Ascending aorta (tissue), 2 donors: ENCODE measurements around the gene FAM209B. TPM values are rescaled to one million over a fixed set of nuclear protein-coding genes. Genes with fewer than 3 reads are reported as not detected.
"Not testable (repeated sequence)": the region's sequence is repeated elsewhere in the genome, so short reads cannot be mapped to it uniquely, and the experiment has no call there.

ENCODE experiments used
- DNase-seq, 2 donors: peaks; one replicate each; pipeline ENCODE4 v3.0.0-alpha.2; 2019; ENCODE audit warnings: low spot score in 2 of 2
- H3K27ac ChIP-seq, 2 donors: fragments of 200-600 bp; sonication (generic); one replicate each; pipeline ENCODE4 v1.5.1; 2016 to 2017; ENCODE audit warnings: mild to moderate bottlenecking in 1 of 2
- H3K27me3 ChIP-seq: fragments of 200-600 bp; sonication (generic); one replicate; pipeline ENCODE4 v1.5.1; 2017
- H3K36me3 ChIP-seq, 2 donors: fragments of 200-600 bp; sonication (generic); one replicate each; pipeline ENCODE4 v1.5.1; 2016
- H3K4me1 ChIP-seq, 2 donors: fragments of 200-600 bp; sonication (generic); one replicate each; pipeline ENCODE4 v1.5.1; 2016 to 2017; ENCODE audit warnings: mild to moderate bottlenecking in 1 of 2
- H3K4me3 ChIP-seq, 2 donors: fragments of 200-600 bp; sonication (generic); one replicate each; pipeline ENCODE4 v1.5.1; 2016 to 2017; ENCODE audit warnings: mild to moderate bottlenecking in 1 of 2
- H3K9me3 ChIP-seq, 2 donors: fragments of 200-600 bp; sonication (generic); one replicate each; pipeline ENCODE4 v1.5.1; 2016
- intact Hi-C: fragments of 100-400 bp; cut with DNase I; formaldehyde crosslinking; loops from one replicate; pipeline ENCODE4 v1.15.1; 2023
- total RNA-seq: library from RNA; depleted of rRNA; stranded (reverse); fragments of >200 nt; gene quantifications from one replicate; pipeline ENCODE4 v1.1.0, GENCODE V29; 2016
- TF ChIP-seq, protein P1 (sequence below), 3 experiments: fragments of 200-600 bp in 2 of 3; fragments of 450-650 bp in 1 of 3; sonication (generic) in 2 of 3; IDR thresholded peaks; one replicate each; pipeline ENCODE4 v1.5.1; 2016 to 2019; ENCODE audit warnings: antibody characterized with exemption in 3 of 3, mild to moderate bottlenecking in 1 of 3, moderate library complexity in 1 of 3

The FAM209B gene
- total RNA-seq, 1 donor from 2014 or later, result not detected

GRCh38 chr20:56558968-56559367, 25.9 kb downstream of the FAM209B start:
- Histone ChIP-seq H3K9me3 (no peaks in the 10 kb centered on the region), H3K27me3 (no peaks in the 10 kb centered on the region), H3K36me3 (no peaks in the 10 kb centered on the region), H3K27ac (no peak overlapping the region), H3K4me1 (no peaks in the 10 kb centered on the region), H3K4me3 (no peak overlapping the region)
- intact Hi-C loops, result no loop called here
- no peak for DNase-seq
- TF ChIP-seq, protein P1, sequence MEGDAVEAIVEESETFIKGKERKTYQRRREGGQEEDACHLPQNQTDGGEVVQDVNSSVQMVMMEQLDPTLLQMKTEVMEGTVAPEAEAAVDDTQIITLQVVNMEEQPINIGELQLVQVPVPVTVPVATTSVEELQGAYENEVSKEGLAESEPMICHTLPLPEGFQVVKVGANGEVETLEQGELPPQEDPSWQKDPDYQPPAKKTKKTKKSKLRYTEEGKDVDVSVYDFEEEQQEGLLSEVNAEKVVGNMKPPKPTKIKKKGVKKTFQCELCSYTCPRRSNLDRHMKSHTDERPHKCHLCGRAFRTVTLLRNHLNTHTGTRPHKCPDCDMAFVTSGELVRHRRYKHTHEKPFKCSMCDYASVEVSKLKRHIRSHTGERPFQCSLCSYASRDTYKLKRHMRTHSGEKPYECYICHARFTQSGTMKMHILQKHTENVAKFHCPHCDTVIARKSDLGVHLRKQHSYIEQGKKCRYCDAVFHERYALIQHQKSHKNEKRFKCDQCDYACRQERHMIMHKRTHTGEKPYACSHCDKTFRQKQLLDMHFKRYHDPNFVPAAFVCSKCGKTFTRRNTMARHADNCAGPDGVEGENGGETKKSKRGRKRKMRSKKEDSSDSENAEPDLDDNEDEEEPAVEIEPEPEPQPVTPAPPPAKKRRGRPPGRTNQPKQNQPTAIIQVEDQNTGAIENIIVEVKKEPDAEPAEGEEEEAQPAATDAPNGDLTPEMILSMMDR (IDR thresholded peaks at IDR 0.05), result no peak

- H3K27me3 ChIP-seq, intact Hi-C loops, H3K4me3 ChIP-seq, H3K27ac ChIP-seq, H3K9me3 ChIP-seq, H3K4me1 ChIP-seq, DNase-seq, H3K36me3 ChIP-seq: not testable (repeated sequence)
Measured at GRCh38 chr20:56564526-56564925, 31.5 kb downstream of the FAM209B start.

GRCh38 chr20:56565511-56565910, 32.5 kb downstream of the FAM209B start:
- TF ChIP-seq, protein P1 (IDR thresholded peaks at IDR 0.05), result no peak
- intact Hi-C loops, result no loop called here
- H3K27me3 ChIP-seq, result no peaks in the 10 kb centered on the region

GRCh38 chr20:56566621-56567020, 33.6 kb downstream of the FAM209B start:
- TF ChIP-seq, protein P1 (IDR thresholded peaks at IDR 0.05), result no peak
- H3K4me1 ChIP-seq, result no peaks in the 10 kb centered on the region
- H3K9me3 ChIP-seq, result no peaks in the 10 kb centered on the region
- H3K27me3 ChIP-seq, result no peaks in the 10 kb centered on the region
- no peak overlapping the region for H3K27ac ChIP-seq
- H3K4me3 ChIP-seq, result no peak overlapping the region
- intact Hi-C loops, result no loop called here
- DNase-seq, result no peak
- H3K36me3 ChIP-seq, result no peaks in the 10 kb centered on the region

More at GRCh38 chr20:56565511-56565910, 32.5 kb downstream of the FAM209B start:
- Histone ChIP-seq H3K4me3 (no peak overlapping the region), H3K4me1 (no peaks in the 10 kb centered on the region), H3K27ac (no peak overlapping the region), H3K36me3 (no peaks in the 10 kb centered on the region), H3K9me3 (no peaks in the 10 kb centered on the region)
- DNase-seq, result no peak

- H3K4me3 ChIP-seq, result no peak overlapping the region
- no peaks in the 10 kb centered on the region for H3K4me1 ChIP-seq
- H3K27me3 ChIP-seq, result no peaks in the 10 kb centered on the region
- no peaks in the 10 kb centered on the region for H3K36me3 ChIP-seq
- TF ChIP-seq, protein P1 (IDR thresholded peaks at IDR 0.05), result no peak
- intact Hi-C loops, result no loop called here
- no peak overlapping the region for H3K27ac ChIP-seq
- DNase-seq, result no peak
- H3K9me3 ChIP-seq, result no peaks in the 10 kb centered on the region
Measured at GRCh38 chr20:56570832-56571231, 37.8 kb downstream of the FAM209B start.

- Histone ChIP-seq H3K4me1 (no peaks in the 10 kb centered on the region), H3K27ac (no peak overlapping the region), H3K4me3 (no peak overlapping the region), H3K36me3 (no peaks in the 10 kb centered on the region), H3K27me3 (no peaks in the 10 kb centered on the region), H3K9me3 (no peaks in the 10 kb centered on the region)
- intact Hi-C loops, result no loop called here
- no peak for DNase-seq
- TF ChIP-seq, protein P1 (IDR thresholded peaks at IDR 0.05), result no peak
Measured at GRCh38 chr20:56572172-56572571, 39.1 kb downstream of the FAM209B start.
